SK-N-MC (cell line): ENCODE results near the gene SLC2A9.

Source experiments
- DNase-seq: peaks from one replicate; pipeline ENCODE4 v3.0.0-alpha.2; 2011; ENCODE audit warnings: low read depth, low spot score
- H3K27ac ChIP-seq: fragments of 200-600 bp; sonication (generic); 2 replicates; pipeline ENCODE4 v1.5.1; 2016; ENCODE audit warnings: mixed run types
- H3K36me3 ChIP-seq: fragments of 200-600 bp; sonication (generic); 2 replicates; pipeline ENCODE4 v1.6.1; 2017; ENCODE audit warnings: antibody characterized with exemption, low read length, mixed read lengths; ENCODE audit not compliant: insufficient read depth
- H3K4me3 ChIP-seq: fragments of 200-600 bp; sonication (generic); 2 replicates; pipeline ENCODE4 v1.5.1; 2016
- H3K9ac ChIP-seq: fragments of 200-600 bp; sonication (generic); 2 replicates; pipeline ENCODE4 v1.8.0; 2017; ENCODE audit warnings: mixed run types, mixed read lengths; ENCODE audit not compliant: insufficient read length
- H3K9me3 ChIP-seq: fragments of 200-600 bp; sonication (generic); 2 replicates; pipeline ENCODE4 v1.6.1; 2017; ENCODE audit warnings: low read depth, mild to moderate bottlenecking, antibody characterized with exemption, low read length, moderate library complexity, mixed read lengths
- EZH2 ChIP-seq: fragments of 200-600 bp; sonication (generic); IDR thresholded peaks from one replicate; pipeline ENCODE4 v1.6.1; 2017; ENCODE audit warnings: antibody characterized with exemption
- FOXP2 ChIP-seq: optimal IDR thresholded peaks from 2 replicates; pipeline ENCODE3; 2011; ENCODE audit warnings: mild to moderate bottlenecking, moderate library complexity; ENCODE audit not compliant: insufficient read depth; ENCODE audit errors: extremely low read length, control extremely low read depth
- POLR2AphosphoS5 ChIP-seq: IDR thresholded peaks from 2 replicates; pipeline ENCODE4 v1.6.1; 2012; ENCODE audit warnings: mild to moderate bottlenecking, low read depth, low read length, borderline replicate concordance

The SLC2A9 gene

GRCh38 chr4:9942921-9943600 lies 78.2 kb downstream of the SLC2A9 start:
- no peaks in the 10 kb centered on the region for H3K36me3 ChIP-seq
- no peak for TF ChIP-seq POLR2AphosphoS5
- no peak for TF ChIP-seq FOXP2
- no peak for TF ChIP-seq EZH2
- no peak overlapping the region for H3K27ac ChIP-seq
- H3K4me3 ChIP-seq: no peak overlapping the region
- H3K9me3 ChIP-seq: no peaks in the 10 kb centered on the region
- no peak for DNase-seq
- H3K9ac ChIP-seq: no peak overlapping the region

- Histone ChIP-seq H3K27ac (no peak overlapping the region), H3K9ac (no peak overlapping the region), H3K36me3 (no peaks in the 10 kb centered on the region), H3K4me3 (no peak overlapping the region), H3K9me3 (no peaks in the 10 kb centered on the region)
- no peak for DNase-seq
- TF ChIP-seq POLR2AphosphoS5 (no peak), EZH2 (no peak), FOXP2 (no peak)
Observed at GRCh38 chr4:9942139-9942538, 79.2 kb downstream of the SLC2A9 start.

GRCh38 chr4:9940041-9940440 lies 81.3 kb downstream of the SLC2A9 start:
- no peaks in the 10 kb centered on the region for H3K36me3 ChIP-seq
- no peak for DNase-seq
- no peak overlapping the region for H3K27ac ChIP-seq
- no peak overlapping the region for H3K4me3 ChIP-seq
- TF ChIP-seq POLR2AphosphoS5: no peak
- TF ChIP-seq EZH2: no peak
- TF ChIP-seq FOXP2: no peak
- H3K9ac ChIP-seq: no peak overlapping the region
- H3K9me3 ChIP-seq: no peaks in the 10 kb centered on the region

- TF ChIP-seq FOXP2 (no peak), POLR2AphosphoS5 (no peak), EZH2 (no peak)
- Histone ChIP-seq H3K27ac (no peak overlapping the region), H3K9me3 (no peaks in the 10 kb centered on the region), H3K9ac (no peak overlapping the region), H3K4me3 (no peak overlapping the region), H3K36me3 (no peaks in the 10 kb centered on the region)
- no peak for DNase-seq
Observed at GRCh38 chr4:9938933-9939332, 82.4 kb downstream of the SLC2A9 start.

- Histone ChIP-seq H3K9ac (no peak overlapping the region), H3K27ac (no peak overlapping the region), H3K36me3 (no peaks in the 10 kb centered on the region), H3K4me3 (no peak overlapping the region), H3K9me3 (no peaks in the 10 kb centered on the region)
- DNase-seq: no peak
- TF ChIP-seq FOXP2: no peak
- no peak for TF ChIP-seq EZH2
- no peak for TF ChIP-seq POLR2AphosphoS5
Observed at GRCh38 chr4:9937078-9937477, 84.2 kb downstream of the SLC2A9 start.

- Histone ChIP-seq H3K36me3 (no peaks in the 10 kb centered on the region), H3K4me3 (no peak overlapping the region), H3K27ac (no peak overlapping the region), H3K9ac (no peak overlapping the region), H3K9me3 (no peaks in the 10 kb centered on the region)
- TF ChIP-seq EZH2 (no peak), POLR2AphosphoS5 (no peak), FOXP2 (no peak)
- DNase-seq: no peak
Observed at GRCh38 chr4:9936129-9936644, 85.1 kb downstream of the SLC2A9 start.

GRCh38 chr4:9933956-9934355 lies 87.3 kb downstream of the SLC2A9 start:
- no peak overlapping the region for H3K9ac ChIP-seq
- H3K27ac ChIP-seq: no peak overlapping the region
- no peaks in the 10 kb centered on the region for H3K36me3 ChIP-seq
- TF ChIP-seq FOXP2 (no peak), POLR2AphosphoS5 (no peak), EZH2 (no peak)
- no peaks in the 10 kb centered on the region for H3K9me3 ChIP-seq
- DNase-seq: no peak
- H3K4me3 ChIP-seq: no peak overlapping the region

GRCh38 chr4:9933184-9933583 lies 88.1 kb downstream of the SLC2A9 start:
- TF ChIP-seq FOXP2 (no peak), EZH2 (no peak), POLR2AphosphoS5 (no peak)
- no peak for DNase-seq
- Histone ChIP-seq H3K4me3 (no peak overlapping the region), H3K9me3 (no peaks in the 10 kb centered on the region), H3K27ac (no peak overlapping the region), H3K9ac (no peak overlapping the region), H3K36me3 (no peaks in the 10 kb centered on the region)

- TF ChIP-seq POLR2AphosphoS5: no peak
- no peak for TF ChIP-seq EZH2
- TF ChIP-seq FOXP2: no peak
- no peak overlapping the region for H3K27ac ChIP-seq
- no peak overlapping the region for H3K4me3 ChIP-seq
- no peaks in the 10 kb centered on the region for H3K9me3 ChIP-seq
- no peak overlapping the region for H3K9ac ChIP-seq
- H3K36me3 ChIP-seq: no peaks in the 10 kb centered on the region
- DNase-seq: no peak
Observed at GRCh38 chr4:9932771-9933170, 88.5 kb downstream of the SLC2A9 start.
